Spleen (tissue), 11 donors: Measurements from ENCODE around the gene DDR2. TPM values are rescaled to one million over a fixed set of nuclear protein-coding genes. Genes with fewer than 3 reads are reported as not detected.

Experiments used
- DNase-seq: peaks from one replicate; pipeline ENCODE4 v3.0.0-alpha.2; 2020
- H3K27ac ChIP-seq, 8 donors: fragments of 200-600 bp; sonication (generic) in 7 of 8; 1 replicate in 4 of 8; 2 replicates in 4 of 8; pipeline versions ENCODE4 v1.5.0 to v1.8.0; 2016 to 2021; ENCODE audit warnings: inconsistent platforms in 4 of 8, mild to moderate bottlenecking in 4 of 8, moderate library complexity in 1 of 8
- H3K27me3 ChIP-seq, 7 donors: fragments of 200-600 bp; sonication (generic) in 6 of 7; replicated peaks in 1 of 7; 1 replicate in 4 of 7; 2 replicates in 3 of 7; pipeline versions ENCODE4 v1.5.0 to v1.8.0; 2016 to 2021; ENCODE audit warnings: inconsistent platforms in 3 of 7, mild to moderate bottlenecking in 1 of 7
- H3K36me3 ChIP-seq, 6 donors: fragments of 200-600 bp; sonication (generic) in 5 of 6; 1 replicate in 4 of 6; 2 replicates in 2 of 6; pipeline versions ENCODE4 v1.5.0 to v1.8.0; 2016 to 2021; ENCODE audit warnings: inconsistent platforms in 2 of 6
- H3K4me1 ChIP-seq, 6 donors: fragments of 200-600 bp; sonication (generic) in 5 of 6; 1 replicate in 3 of 6; 2 replicates in 3 of 6; pipeline versions ENCODE4 v1.5.0 to v1.8.0; 2016 to 2021; ENCODE audit warnings: inconsistent platforms in 3 of 6
- H3K4me3 ChIP-seq, 8 donors: fragments of 200-600 bp; sonication (generic) in 7 of 8; 1 replicate in 4 of 8; 2 replicates in 4 of 8; pipeline versions ENCODE4 v1.5.0 to v1.8.0; 2016 to 2021; ENCODE audit warnings: inconsistent platforms in 4 of 8, mild to moderate bottlenecking in 4 of 8, moderate library complexity in 2 of 8
- H3K9me3 ChIP-seq, 8 donors: fragments of 200-600 bp; sonication (generic) in 7 of 8; 1 replicate in 4 of 8; 2 replicates in 4 of 8; pipeline versions ENCODE4 v1.5.0 to v1.8.0; 2016 to 2021; ENCODE audit warnings: inconsistent platforms in 4 of 8
- CTCF ChIP-seq, 11 experiments: fragments of 200-600 bp in 7 of 11; fragments of 450-650 bp in 4 of 11; sonication (generic) in 4 of 11; IDR thresholded peaks in 8 of 11; conservative IDR thresholded peaks in 3 of 11; 1 replicate in 7 of 11; 2 replicates in 4 of 11; pipeline versions ENCODE4 v1.4.0 to v1.8.0; 2016 to 2021; ENCODE audit warnings: antibody characterized with exemption in 11 of 11, inconsistent platforms in 4 of 11, mild to moderate bottlenecking in 1 of 11
- POLR2A ChIP-seq, 3 donors: fragments of 450-650 bp; IDR thresholded peaks; one replicate each; pipeline ENCODE4 v1.5.1; 2017; ENCODE audit warnings: antibody characterized with exemption in 3 of 3, mild to moderate bottlenecking in 1 of 3
- POLR2AphosphoS5 ChIP-seq, 3 donors: sonication (generic); formaldehyde crosslinking; IDR thresholded peaks; one replicate each; pipeline ENCODE4 v1.5.1; 2017; ENCODE audit warnings: antibody characterized with exemption in 3 of 3
- WGBS, 5 donors: extraction: QIAGEN DNeasy Blood & Tissue Kit in 3 of 5; methylation state at CpG; one replicate each; pipeline versions ENCODE4 v1.1.5 to v1.1.7; 2013 to 2018; 5-methylcytosine and 5-hydroxymethylcytosine counted together
- intact Hi-C: fragments of 100-400 bp; cut with DNase I; formaldehyde crosslinking; loops from one replicate; pipeline ENCODE4 v1.15.0; 2023; ENCODE audit warnings: low total_unique reads
- polyA plus RNA-seq, 3 donors: library from polyadenylated mRNA; stranded (reverse); fragments of 200-250 nt; gene quantifications; one replicate each; pipeline ENCODE4 v1.2.1, GENCODE V29; 2013
- total RNA-seq, 7 donors: library from RNA; depleted of rRNA in 3 of 7; stranded (reverse); fragments of >200 nt in 3 of 7; fragmentation: NEBNext Ultra II Directional in 4 of 7; extraction: Animal tissue kit (Norgen Biotek cat#: 25700) in 4 of 7; gene quantifications; one replicate each; pipeline versions ENCODE4 v1.1.0 to v1.2.1, GENCODE V29; 2016 to 2021
- donor health status: healthy with polysubstance abuse.
- donor health status: DM: no; HTN: no; CAD: no; lungs with moderate emphysema.
- donor health status: DM: no; HTN: no; CAD: no.
- donor health status: Bipolar disorder and iron deficiency.
- donor health status: healthy.
- donor health status: DM: no; HTN: no; CAD: no.
- donor health status: DM: yes; HTN: yes; CAD: no.

The DDR2 gene
- total and polyA plus RNA-seq, 10 donors: 1.1 to 20.8 (median 10.8) TPM

GRCh38 chr1:162632698-162633080 lies 425 bp downstream of the DDR2 start:
- intact Hi-C loops: no loop called here
- TF ChIP-seq POLR2AphosphoS5 (IDR thresholded peaks at IDR 0.05) (no peak), CTCF (IDR thresholded peaks at IDR 0.05 in 8 of 11, conservative IDR thresholded peaks at IDR 0.05 in 3 of 11) (no peak), POLR2A (IDR thresholded peaks at IDR 0.05) (no peak)
- DNase-seq: no peak
- H3K27me3 ChIP-seq: no peaks in the 10 kb centered on the region
- H3K4me1 ChIP-seq: no peaks in the 10 kb centered on the region
- peak overlapping the region in 7 of 8 donors; percentile 55 to 74 (median 62) for H3K27ac ChIP-seq
- H3K4me3 ChIP-seq: peak overlapping the region in 6 of 8 donors; percentile 11 to 53 (median 20)
- WGBS, 5 donors: 57 to 70% (median 64%) methylated on average over 4 of the region's 4 CpGs
- H3K9me3 ChIP-seq: no peaks in the 10 kb centered on the region
- no peaks in the 10 kb centered on the region for H3K36me3 ChIP-seq

GRCh38 chr1:162633081-162633762 lies 958 bp downstream of the DDR2 start:
- H3K9me3 ChIP-seq: no peaks in the 10 kb centered on the region
- H3K4me1 ChIP-seq: no peaks in the 10 kb centered on the region
- WGBS, 5 donors: 69 to 80% (median 77%) methylated on average over 8 of the region's 8 CpGs
- H3K27me3 ChIP-seq: no peaks in the 10 kb centered on the region
- peak overlapping the region in 7 of 8 donors; percentile 55 to 74 (median 62) for H3K27ac ChIP-seq
- H3K36me3 ChIP-seq: no peaks in the 10 kb centered on the region
- H3K4me3 ChIP-seq: peak overlapping the region in 6 of 8 donors; percentile 11 to 53 (median 20)
- intact Hi-C loops: no loop called here
- no peak for DNase-seq
- TF ChIP-seq CTCF (IDR thresholded peaks at IDR 0.05 in 8 of 11, conservative IDR thresholded peaks at IDR 0.05 in 3 of 11) (no peak), POLR2AphosphoS5 (IDR thresholded peaks at IDR 0.05) (no peak), POLR2A (IDR thresholded peaks at IDR 0.05) (no peak)

DNA sequence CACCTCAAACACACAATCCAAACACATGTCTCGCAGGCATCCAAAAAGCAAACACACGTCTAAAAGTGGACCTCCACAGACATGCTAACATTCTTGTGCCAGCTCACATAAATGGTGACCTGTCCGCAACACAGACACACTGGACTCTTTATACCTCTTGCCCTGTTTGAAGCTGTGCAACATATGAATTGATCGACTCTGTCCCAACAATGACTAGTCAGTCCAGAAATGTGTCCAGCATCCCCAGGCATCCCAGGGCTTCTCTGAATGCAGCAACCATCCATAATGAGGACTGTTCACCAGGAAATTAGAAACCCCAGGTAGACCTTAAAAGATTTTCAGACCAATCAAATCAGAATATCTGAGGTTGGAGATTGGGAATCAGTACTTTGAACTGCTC lies 3.2 kb downstream of the DDR2 start:
- intact Hi-C loops: no loop called here
- WGBS, 5 donors: 86 to 96% (median 90%) methylated on average over 4 of the region's 4 CpGs
- no peaks in the 10 kb centered on the region for H3K36me3 ChIP-seq

More for the DNA sequence above, 3.2 kb downstream of the DDR2 start:
- TF ChIP-seq POLR2AphosphoS5 (IDR thresholded peaks at IDR 0.05): no peak
- TF ChIP-seq POLR2A (IDR thresholded peaks at IDR 0.05): no peak
- TF ChIP-seq CTCF (IDR thresholded peaks at IDR 0.05 in 8 of 11, conservative IDR thresholded peaks at IDR 0.05 in 3 of 11): no peak
- no peak for DNase-seq
- Histone ChIP-seq H3K27ac (no peak overlapping the region), H3K4me3 (no peak overlapping the region), H3K27me3 (no peaks in the 10 kb centered on the region), H3K9me3 (no peaks in the 10 kb centered on the region), H3K4me1 (no peaks in the 10 kb centered on the region)
